DMS 273 (cell line): ENCODE measurements around the gene GIT1.
A peak's percentile ranks its signal among the peaks of the same experiment; 100 is the strongest.

ENCODE experiments used
- DNase-seq: peaks from one replicate; lab custom pipeline; 2025; ENCODE audit not compliant: unreplicated experiment; lab: John Stamatoyannopoulos, UW

Gene GIT1

GRCh38 chr17:29581583-29582253, 7.7 kb downstream of the GIT1 start:
- peak; percentile 74 for DNase-seq

- DNase-seq = peak; percentile 96
Measured at GRCh38 chr17:29579866-29580771, 9.3 kb downstream of the GIT1 start.

- no peak for DNase-seq
Measured at GRCh38 chr17:29578626-29579485, 10.6 kb downstream of the GIT1 start.

GRCh38 chr17:29577385-29578211, 11.8 kb downstream of the GIT1 start:
- no peak for DNase-seq

- DNase-seq = no peak
Measured at GRCh38 chr17:29577001-29577370, 12.5 kb downstream of the GIT1 start.

GRCh38 chr17:29576214-29577000, 13.0 kb downstream of the GIT1 start:
- no peak for DNase-seq

- no peak for DNase-seq
Measured at GRCh38 chr17:29575511-29576213, 13.8 kb downstream of the GIT1 start.

- no peak for DNase-seq
Measured at GRCh38 chr17:29574732-29575510, 14.5 kb downstream of the GIT1 start.

GRCh38 chr17:29573871-29574731, 15.3 kb downstream of the GIT1 start:
- peak; percentile 61 for DNase-seq

GRCh38 chr17:29573558-29573869, 15.9 kb downstream of the GIT1 start:
- DNase-seq = no peak

GRCh38 chr17:29572691-29573557, 16.5 kb downstream of the GIT1 start:
- peak; percentile 51 for DNase-seq

GRCh38 chr17:29571883-29572681, 17.4 kb downstream of the GIT1 start:
- peak; percentile 51 for DNase-seq

GRCh38 chr17:29571486-29571882, 18.0 kb downstream of the GIT1 start:
- DNase-seq = no peak

- no peak for DNase-seq
Measured at GRCh38 chr17:29570521-29570920, 18.9 kb downstream of the GIT1 start.

GRCh38 chr17:29569245-29569950, 20.1 kb downstream of the GIT1 start:
- DNase-seq = peak; percentile 47
